GM12878 (cell line): ENCODE measurements around the gene CTBS. TPM values are rescaled to one million over a fixed set of nuclear protein-coding genes. Genes with fewer than 3 reads are reported as not detected.

Source experiments
- ATAC-seq: fragments of 200-7000 bp; cut with Tn5 transposase; 3 replicates; pipeline ENCODE4 v1.9.1; 2020; ENCODE audit warnings: mild to moderate bottlenecking, moderate library complexity
- BruUV-seq: library from RNA; stranded (reverse); fragments of 400-500 nt; replicated peaks from 2 replicates; lab custom pipeline; 2021; lab: Mats Ljungman, UMichigan
- CTCF ChIA-PET: fragments of 300-600 bp; sonication (Branson Sonifier 250); formaldehyde crosslinking; extraction: SDS; loops from one replicate; lab custom pipeline; 2021; ENCODE audit warnings: inconsistent platforms; lab: Yijun Ruan, JAX
- POLR2A ChIA-PET: fragments of 350-600 bp; formaldehyde crosslinking; extraction: SDS; loops from one replicate; lab custom pipeline; 2021; ENCODE audit warnings: inconsistent platforms; lab: Charles Lee
- RAD21 ChIA-PET: fragments of 300-600 bp; sonication (Branson Sonifier 250); formaldehyde crosslinking; loops from one replicate; lab custom pipeline; 2023; ENCODE audit warnings: antibody characterized with exemption; ENCODE audit not compliant: unreplicated experiment; lab: Charles Lee
- SMC1A ChIA-PET: fragments of 300-600 bp; sonication (Branson Sonifier 250); formaldehyde crosslinking; loops from one replicate; lab custom pipeline; 2023; ENCODE audit not compliant: unreplicated experiment, uncharacterized antibody; lab: Charles Lee
- DNase-seq: peaks from one replicate; pipeline ENCODE4 v3.0.0-alpha.2; 2011; ENCODE audit warnings: low read depth, low spot score
- FAIRE-seq: peaks from 3 replicates; lab custom pipeline; 2011; peaks lifted over from hg19 to GRCh38; lab: Jason Lieb, UNC
- H2AFZ ChIP-seq: 2 replicates; pipeline ENCODE4 v1.6.0; 2011; ENCODE audit warnings: low read depth, low read length, control low read depth; ENCODE audit not compliant: control insufficient read depth
- H3K27ac ChIP-seq: 2 replicates; pipeline ENCODE4 v1.5.1; 2011; ENCODE audit warnings: control low read depth; ENCODE audit not compliant: control insufficient read depth, insufficient read depth
- H3K27me3 ChIP-seq, 2 experiments: replicated peaks in 1 of 2; 2 replicates each; pipeline versions ENCODE4 v1.6.0 to v1.6.1; 2011; ENCODE audit warnings: low read length in 1 of 2; ENCODE audit not compliant: control insufficient read depth in 2 of 2, insufficient read depth in 2 of 2
- H3K36me3 ChIP-seq, 2 experiments: 2 replicates each; pipeline ENCODE4 v1.5.1; 2011; ENCODE audit warnings: low read length in 1 of 2; ENCODE audit not compliant: control insufficient read depth in 2 of 2, insufficient read depth in 2 of 2
- H3K4me1 ChIP-seq: 2 replicates; pipeline ENCODE4 v1.6.1; 2011; ENCODE audit warnings: mild to moderate bottlenecking, low read length, moderate library complexity, mixed read lengths; ENCODE audit not compliant: control insufficient read depth, insufficient read depth
- H3K4me2 ChIP-seq: 2 replicates; pipeline ENCODE4 v1.6.0; 2011; ENCODE audit warnings: control low read depth; ENCODE audit not compliant: control insufficient read depth, insufficient read depth
- H3K4me3 ChIP-seq: fragments of 200-600 bp; sonication (generic); 2 replicates; pipeline ENCODE4 v1.5.1; 2016
- H3K79me2 ChIP-seq: 2 replicates; pipeline ENCODE4 v1.6.0; 2011; ENCODE audit warnings: low read length; ENCODE audit not compliant: control insufficient read depth, insufficient read depth
- H3K9ac ChIP-seq: 2 replicates; pipeline ENCODE4 v1.8.0; 2011; ENCODE audit warnings: low read length, control low read depth, mixed read lengths; ENCODE audit not compliant: control insufficient read depth, insufficient read depth
- H3K9me3 ChIP-seq: replicated peaks from 3 replicates; pipeline ENCODE4 v1.5.1; 2011; ENCODE audit warnings: mild to moderate bottlenecking, low read length; ENCODE audit not compliant: control insufficient read depth, insufficient read depth
- H4K20me1 ChIP-seq: 2 replicates; pipeline ENCODE4 v1.6.0; 2011; ENCODE audit not compliant: control insufficient read depth, insufficient read depth
- GATAD2B ChIP-seq: fragments of 450-650 bp; conservative IDR thresholded peaks from 2 replicates; pipeline ENCODE4 v1.6.1; 2017; ENCODE audit warnings: low read depth, mild to moderate bottlenecking, moderate library complexity
- MTA3 ChIP-seq: IDR thresholded peaks from 2 replicates; pipeline ENCODE4 v1.6.1; 2012; ENCODE audit warnings: low read length, inconsistent platforms, borderline replicate concordance
- MXI1 ChIP-seq: fragments of 150-350 bp; IDR thresholded peaks from 2 replicates; pipeline ENCODE4 v1.6.1; 2011; ENCODE audit warnings: low read depth, mild to moderate bottlenecking, inconsistent platforms, low read length, improper control_type of control experiment
- NFIC ChIP-seq: IDR thresholded peaks from 2 replicates; pipeline ENCODE4 v1.6.1; 2012; ENCODE audit warnings: low read depth, mild to moderate bottlenecking, inconsistent platforms, low read length, moderate library complexity
- PAX8 ChIP-seq: fragments of 450-650 bp; IDR thresholded peaks from 2 replicates; pipeline ENCODE4 v1.6.1; 2017; ENCODE audit warnings: mild to moderate bottlenecking, moderate library complexity
- RAD21 ChIP-seq: IDR thresholded peaks from 2 replicates; pipeline ENCODE4 v1.6.1; 2011; ENCODE audit warnings: mild to moderate bottlenecking, low read depth, low read length, moderate library complexity; ENCODE audit not compliant: insufficient read depth
- RCOR1 ChIP-seq: conservative IDR thresholded peaks from 2 replicates; pipeline ENCODE4 v1.6.1; 2012; ENCODE audit warnings: low read depth, low read length, improper control_type of control experiment
- SIX5 ChIP-seq: IDR thresholded peaks from 2 replicates; pipeline ENCODE4 v1.6.1; 2011; ENCODE audit warnings: mild to moderate bottlenecking, low read depth, low read length, moderate library complexity; ENCODE audit not compliant: severe bottlenecking
- SMC3 ChIP-seq: IDR thresholded peaks from 2 replicates; pipeline ENCODE4 v1.6.1; 2011; ENCODE audit warnings: low read length, improper control_type of control experiment, borderline replicate concordance
- SREBF2 ChIP-seq: IDR thresholded peaks from 2 replicates; pipeline ENCODE4 v1.6.1; 2012; ENCODE audit warnings: mild to moderate bottlenecking, low read length
- WRNIP1 ChIP-seq: IDR thresholded peaks from 2 replicates; pipeline ENCODE4 v1.6.1; 2011; ENCODE audit warnings: low read depth, low read length, improper control_type of control experiment, borderline replicate concordance
- YY1 ChIP-seq: IDR thresholded peaks from 2 replicates; pipeline ENCODE4 v1.6.1; 2011; ENCODE audit warnings: low read depth, mild to moderate bottlenecking, low read length
- ZNF274 ChIP-seq: IDR thresholded peaks from one replicate; pipeline ENCODE4 v1.8.0; 2011; ENCODE audit not compliant: insufficient read length, insufficient read depth
- ZNF384 ChIP-seq: IDR thresholded peaks from 2 replicates; pipeline ENCODE4 v1.6.1; 2012; ENCODE audit warnings: low read depth, mild to moderate bottlenecking, low read length, improper control_type of control experiment, borderline replicate concordance
- ZNF622 ChIP-seq: fragments of 450-650 bp; IDR thresholded peaks from 2 replicates; pipeline ENCODE4 v1.6.1; 2017; ENCODE audit warnings: mild to moderate bottlenecking, inconsistent platforms
- WGBS: methylation state at CpG from one replicate; pipeline ENCODE4 v1.1.6; 2016; ENCODE audit warnings: low lambda C conversion rate; ENCODE audit not compliant: insufficient replicate concordance, insufficient coverage; ENCODE audit errors: missing lambda C conversion rate; 5-methylcytosine and 5-hydroxymethylcytosine counted together
- in situ Hi-C: fragments of 300-500 bp; cut with MboI; formaldehyde crosslinking; loops from 9 replicates; pipeline ENCODE4 v1.14.3; 2018; ENCODE audit warnings: mixed read lengths
- intact Hi-C: fragments of 100-400 bp; cut with micrococcal nuclease; formaldehyde crosslinking; loops from one replicate; pipeline ENCODE4 v1.14.2; 2022; ENCODE audit not compliant: unreplicated experiment
- polyA plus RNA-seq, 11 experiments: library from polyadenylated mRNA; depleted of rRNA in 4 of 11; unstranded in 6 of 11; stranded (reverse) in 5 of 11; fragments of >200 nt; fragmentation: Nextera tagmentation in 4 of 11; fragmentation: Illumina TruSeq in 1 of 11; extraction: Ambion mirVana in 4 of 11; extraction: Trizol in 1 of 11; gene quantifications; 1 replicate in 1 of 11; 2 replicates in 10 of 11; pipeline versions ENCODE4 v1.2.1 to v1.2.3, GENCODE V29; 2011 to 2016; ENCODE audit warnings: inconsistent platforms in 2 of 11, missing spikeins in 2 of 11, low read depth in 1 of 11
- total RNA-seq, 4 experiments: library from RNA; depleted of rRNA in 3 of 4; stranded (reverse); fragments of >200 nt in 3 of 4; fragmentation: Illumina TruSeq in 1 of 4; extraction: Trizol in 1 of 4; gene quantifications; 2 replicates each; pipeline versions ENCODE4 v1.2.1 to v1.2.3, GENCODE V29; 2013 to 2021
- TF ChIP-seq, protein P1 (sequence below): fragments of 450-650 bp; IDR thresholded peaks from 2 replicates; pipeline ENCODE4 v1.6.1; 2017; ENCODE audit warnings: mild to moderate bottlenecking, moderate library complexity
- TF ChIP-seq, protein P2 (sequence below): IDR thresholded peaks from 2 replicates; pipeline ENCODE4 v1.6.1; 2011; ENCODE audit warnings: borderline replicate concordance, low read depth, mild to moderate bottlenecking, moderate library complexity, low read length; ENCODE audit not compliant: insufficient read depth, poor library complexity, severe bottlenecking

The CTBS gene
- total and polyA plus RNA-seq, 10 of the 15 experiments (the other 5 are each of a cell fraction or from before 2014, with no cell fraction given), result 4.3 to 21.2 (median 12.3) TPM

- Histone ChIP-seq H3K36me3 (peaks cover 0 to 13% of the 10 kb centered on the region in 2 experiments; a peak in 1 of 4 replicates), H3K27me3 (no peaks in the 10 kb centered on the region), H4K20me1 (no peaks in the 10 kb centered on the region), H3K4me2 (peak overlapping the region; percentile 98), H3K4me3 (peak overlapping the region; percentile 85), H3K9ac (peak overlapping the region; percentile 86), H3K4me1 (no peaks in the 10 kb centered on the region), H2AFZ (no peak overlapping the region; the same call in 1 of the 2 replicates), H3K9me3 (peaks cover 2% of the 10 kb centered on the region; the same call in 1 of the 3 replicates), H3K79me2 (peaks cover 68% of the 10 kb centered on the region), H3K27ac (peak overlapping the region; percentile 91)
- SMC1A ChIA-PET, result interaction anchor here (0.7 to 4.8 kb wide), 10 partner anchors 10 to 567 kb away, joined by 3 to 61 read pairs (median 4); partner anchors contain the start of gene RPF1
- DNase-seq (no peak), ATAC-seq (peak; percentile 2), FAIRE-seq (peak; percentile 64)
- RAD21 ChIA-PET, result interaction anchor here (0.7 to 2.4 kb wide), 9 partner anchors 10 to 188 kb away, joined by 3 to 16 read pairs (median 6); partner anchors contain the start of gene CTBS
- CTCF ChIA-PET, result interaction anchor here (0.6 to 4.8 kb wide), 10 partner anchors 15 to 755 kb away, joined by 3 to 43 read pairs (median 3); partner anchors contain the start of gene RPF1
- 1% methylated on average over 17 of the region's 17 CpGs for WGBS
- in situ Hi-C loops, result no loop called here
- BruUV-seq, result TSS peak; percentile 50
- POLR2A ChIA-PET, result interaction anchor here (1.0 to 4.7 kb wide), 9 partner anchors 10 to 184 kb away, joined by 3 to 60 read pairs (median 5); partner anchors contain the start of genes CTBS and RPF1
- intact Hi-C loops, result no loop called here
- no peak for TF ChIP-seq SIX5
- TF ChIP-seq YY1, result no peak
- TF ChIP-seq SMC3, result no peak
- TF ChIP-seq, protein P1, sequence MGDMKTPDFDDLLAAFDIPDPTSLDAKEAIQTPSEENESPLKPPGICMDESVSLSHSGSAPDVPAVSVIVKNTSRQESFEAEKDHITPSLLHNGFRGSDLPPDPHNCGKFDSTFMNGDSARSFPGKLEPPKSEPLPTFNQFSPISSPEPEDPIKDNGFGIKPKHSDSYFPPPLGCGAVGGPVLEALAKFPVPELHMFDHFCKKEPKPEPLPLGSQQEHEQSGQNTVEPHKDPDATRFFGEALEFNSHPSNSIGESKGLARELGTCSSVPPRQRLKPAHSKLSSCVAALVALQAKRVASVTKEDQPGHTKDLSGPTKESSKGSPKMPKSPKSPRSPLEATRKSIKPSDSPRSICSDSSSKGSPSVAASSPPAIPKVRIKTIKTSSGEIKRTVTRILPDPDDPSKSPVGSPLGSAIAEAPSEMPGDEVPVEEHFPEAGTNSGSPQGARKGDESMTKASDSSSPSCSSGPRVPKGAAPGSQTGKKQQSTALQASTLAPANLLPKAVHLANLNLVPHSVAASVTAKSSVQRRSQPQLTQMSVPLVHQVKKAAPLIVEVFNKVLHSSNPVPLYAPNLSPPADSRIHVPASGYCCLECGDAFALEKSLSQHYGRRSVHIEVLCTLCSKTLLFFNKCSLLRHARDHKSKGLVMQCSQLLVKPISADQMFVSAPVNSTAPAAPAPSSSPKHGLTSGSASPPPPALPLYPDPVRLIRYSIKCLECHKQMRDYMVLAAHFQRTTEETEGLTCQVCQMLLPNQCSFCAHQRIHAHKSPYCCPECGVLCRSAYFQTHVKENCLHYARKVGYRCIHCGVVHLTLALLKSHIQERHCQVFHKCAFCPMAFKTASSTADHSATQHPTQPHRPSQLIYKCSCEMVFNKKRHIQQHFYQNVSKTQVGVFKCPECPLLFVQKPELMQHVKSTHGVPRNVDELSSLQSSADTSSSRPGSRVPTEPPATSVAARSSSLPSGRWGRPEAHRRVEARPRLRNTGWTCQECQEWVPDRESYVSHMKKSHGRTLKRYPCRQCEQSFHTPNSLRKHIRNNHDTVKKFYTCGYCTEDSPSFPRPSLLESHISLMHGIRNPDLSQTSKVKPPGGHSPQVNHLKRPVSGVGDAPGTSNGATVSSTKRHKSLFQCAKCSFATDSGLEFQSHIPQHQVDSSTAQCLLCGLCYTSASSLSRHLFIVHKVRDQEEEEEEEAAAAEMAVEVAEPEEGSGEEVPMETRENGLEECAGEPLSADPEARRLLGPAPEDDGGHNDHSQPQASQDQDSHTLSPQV, result no peak
- no peak for TF ChIP-seq RCOR1
- TF ChIP-seq, protein P2, sequence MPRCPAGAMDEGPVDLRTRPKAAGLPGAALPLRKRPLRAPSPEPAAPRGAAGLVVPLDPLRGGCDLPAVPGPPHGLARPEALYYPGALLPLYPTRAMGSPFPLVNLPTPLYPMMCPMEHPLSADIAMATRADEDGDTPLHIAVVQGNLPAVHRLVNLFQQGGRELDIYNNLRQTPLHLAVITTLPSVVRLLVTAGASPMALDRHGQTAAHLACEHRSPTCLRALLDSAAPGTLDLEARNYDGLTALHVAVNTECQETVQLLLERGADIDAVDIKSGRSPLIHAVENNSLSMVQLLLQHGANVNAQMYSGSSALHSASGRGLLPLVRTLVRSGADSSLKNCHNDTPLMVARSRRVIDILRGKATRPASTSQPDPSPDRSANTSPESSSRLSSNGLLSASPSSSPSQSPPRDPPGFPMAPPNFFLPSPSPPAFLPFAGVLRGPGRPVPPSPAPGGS, result no peak
- no peak for TF ChIP-seq SREBF2
- TF ChIP-seq MXI1, result 0 out of 2 replicates have a peak, but pooled peaks have one; percentile 42
- no peak for TF ChIP-seq GATAD2B
- TF ChIP-seq ZNF622, result no peak
- no peak for TF ChIP-seq ZNF384
- TF ChIP-seq PAX8, result no peak
- TF ChIP-seq NFIC, result peak; percentile 15; the same call in 1 of the 2 replicates
- no peak for TF ChIP-seq RAD21
- no peak for TF ChIP-seq WRNIP1
- TF ChIP-seq ZNF274, result no peak
- 0 out of 2 replicates have a peak, but pooled peaks have one; percentile 34 for TF ChIP-seq MTA3
These were observed 69.4 kb downstream of the CTBS start for GRCh38 chr1:84504580-84505492.
